NAMALWA (cell line): ENCODE results near the gene PTGFR.

Experiments used
- DNase-seq: peaks from one replicate; pipeline ENCODE4 v3.0.0-alpha.2; 2015; ENCODE audit warnings: low spot score

Gene PTGFR, protein sequence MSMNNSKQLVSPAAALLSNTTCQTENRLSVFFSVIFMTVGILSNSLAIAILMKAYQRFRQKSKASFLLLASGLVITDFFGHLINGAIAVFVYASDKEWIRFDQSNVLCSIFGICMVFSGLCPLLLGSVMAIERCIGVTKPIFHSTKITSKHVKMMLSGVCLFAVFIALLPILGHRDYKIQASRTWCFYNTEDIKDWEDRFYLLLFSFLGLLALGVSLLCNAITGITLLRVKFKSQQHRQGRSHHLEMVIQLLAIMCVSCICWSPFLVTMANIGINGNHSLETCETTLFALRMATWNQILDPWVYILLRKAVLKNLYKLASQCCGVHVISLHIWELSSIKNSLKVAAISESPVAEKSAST

DNA sequence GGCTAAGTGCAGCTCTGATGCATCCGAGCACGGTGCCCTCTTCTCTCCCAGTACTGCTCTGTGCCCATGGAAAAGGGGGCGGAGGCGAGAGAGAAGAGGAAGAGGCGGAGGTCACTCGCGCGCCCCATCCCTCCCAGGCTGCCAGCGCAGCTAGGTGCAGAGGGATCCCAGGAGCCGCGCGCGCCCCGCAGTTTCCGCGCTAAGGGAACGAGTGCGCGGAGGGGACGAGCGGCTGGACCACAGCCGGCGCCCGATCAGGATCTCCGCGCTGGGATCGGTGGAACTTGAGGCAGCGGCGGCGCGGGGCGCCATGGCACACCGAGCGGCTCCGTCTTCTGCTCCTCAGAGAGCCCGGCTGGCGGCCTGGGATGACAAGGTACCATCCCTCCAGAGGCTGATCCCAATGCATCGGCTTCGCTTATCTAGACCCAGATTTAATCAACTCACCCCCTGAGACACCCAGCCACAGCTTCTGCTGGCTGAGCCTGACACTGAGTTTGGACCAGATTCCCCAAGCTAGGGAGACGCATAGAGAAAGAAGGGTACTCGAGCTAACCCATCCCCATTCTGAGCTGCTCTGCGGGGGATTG lies at the start of gene PTGFR:
TSS of gene PTGFR (plus strand) at position 114 of the 590 bp plus-strand sequence. CDS start 1,770 bp downstream, outside the sequence.
- no peak for DNase-seq

DNA sequence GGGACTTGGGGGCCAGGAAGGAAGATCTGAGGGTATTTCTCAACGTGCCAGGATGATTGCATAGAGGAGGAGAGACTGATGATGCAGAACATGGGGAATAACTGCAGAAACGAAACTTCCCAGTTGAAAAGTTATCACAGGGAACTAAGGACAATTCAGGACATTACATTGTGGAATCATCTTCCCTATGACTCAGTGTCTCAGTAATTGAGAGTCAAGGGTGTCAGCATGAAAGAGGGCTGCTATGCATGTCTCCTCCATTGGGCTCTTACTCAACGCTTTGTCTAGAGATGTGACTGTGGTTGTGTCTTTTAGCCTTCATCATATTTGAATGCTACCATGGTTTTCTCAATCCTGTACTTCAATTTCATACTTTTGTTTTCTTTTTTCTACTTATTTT lies 48.9 kb upstream of the PTGFR start:
- no peak for DNase-seq

GRCh38 chr1:78447086-78447485 lies 43.7 kb upstream of the PTGFR start:
- no peak for DNase-seq

DNA sequence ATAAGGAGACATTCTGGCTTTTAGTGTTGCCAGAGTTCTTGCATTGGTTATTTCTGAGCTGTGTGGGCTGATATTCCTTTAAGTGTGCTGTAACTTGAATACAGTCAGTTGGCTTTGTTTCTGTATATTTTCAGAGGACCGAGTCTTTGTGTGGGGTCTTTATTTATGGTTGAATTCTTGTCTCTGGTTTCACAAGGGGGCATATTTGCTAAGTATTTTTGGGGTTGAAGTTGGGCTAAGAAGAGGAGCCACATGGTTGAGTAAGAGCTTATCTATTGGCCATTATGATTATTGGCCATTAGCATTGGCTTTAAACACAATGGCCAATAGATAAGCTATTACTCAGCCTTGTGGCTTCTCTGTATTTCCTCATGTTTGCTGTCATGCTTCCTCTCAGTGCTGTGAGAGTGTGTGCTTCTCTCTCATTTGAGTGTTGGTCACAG lies 26.3 kb upstream of the PTGFR start:
- DNase-seq: no peak

- DNase-seq: no peak
These were observed 25.6 kb upstream of the PTGFR start for GRCh38 chr1:78465143-78465542.

DNA sequence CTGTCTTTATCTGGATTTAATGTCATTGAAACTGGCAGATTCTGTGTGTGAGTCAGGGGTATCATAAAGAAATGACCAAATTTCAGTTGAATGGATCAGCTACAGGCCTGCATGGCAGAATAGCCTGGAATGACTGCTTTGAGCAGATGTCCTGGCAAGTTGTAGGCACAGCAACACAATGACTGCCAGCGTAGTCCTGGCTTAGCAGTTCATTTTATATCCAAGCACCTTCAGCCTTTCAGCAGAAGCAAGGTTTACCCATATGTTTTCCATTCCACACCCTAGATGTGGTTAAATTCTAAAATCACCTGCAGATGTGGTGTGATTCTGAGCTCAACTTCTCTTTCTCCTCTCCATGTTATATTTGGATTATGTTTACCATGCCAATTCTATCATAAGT lies 22.3 kb upstream of the PTGFR start:
- DNase-seq: no peak

GRCh38 chr1:78469576-78469975 lies 21.2 kb upstream of the PTGFR start:
- DNase-seq: no peak

DNA sequence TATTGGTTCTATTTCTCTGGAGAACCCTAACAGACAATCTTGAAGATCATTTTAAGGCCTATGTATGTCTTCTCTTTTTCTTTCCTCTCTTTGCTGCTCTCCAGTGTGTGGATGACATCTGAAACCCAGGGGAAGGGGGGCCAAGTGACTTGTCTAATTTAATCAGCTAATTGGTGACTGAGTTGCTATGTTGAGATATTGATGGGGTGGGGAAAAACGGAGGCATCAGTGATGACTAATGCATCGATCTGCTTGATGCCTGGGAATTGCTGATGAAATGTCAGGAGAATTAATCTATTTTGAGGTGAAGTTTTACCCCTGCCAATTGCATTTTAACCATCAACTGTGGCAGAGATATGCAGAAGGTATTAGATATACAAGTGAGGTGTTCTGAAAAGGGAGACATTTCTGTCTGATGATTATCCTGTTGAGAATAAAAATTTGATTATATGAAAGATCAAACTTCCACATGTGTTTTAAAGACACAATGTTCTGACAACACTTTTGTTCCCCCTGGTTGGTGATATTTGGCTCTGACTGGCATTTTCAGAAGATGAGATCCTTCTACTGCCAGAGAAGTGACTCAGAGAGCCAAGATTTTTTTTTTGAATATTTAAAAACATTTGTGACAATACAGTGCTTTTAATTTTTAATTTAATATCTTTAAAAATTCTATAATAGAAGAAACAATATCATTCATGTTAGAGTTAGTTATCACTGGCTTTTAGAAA lies 18.7 kb upstream of the PTGFR start:
- DNase-seq: no peak

DNA sequence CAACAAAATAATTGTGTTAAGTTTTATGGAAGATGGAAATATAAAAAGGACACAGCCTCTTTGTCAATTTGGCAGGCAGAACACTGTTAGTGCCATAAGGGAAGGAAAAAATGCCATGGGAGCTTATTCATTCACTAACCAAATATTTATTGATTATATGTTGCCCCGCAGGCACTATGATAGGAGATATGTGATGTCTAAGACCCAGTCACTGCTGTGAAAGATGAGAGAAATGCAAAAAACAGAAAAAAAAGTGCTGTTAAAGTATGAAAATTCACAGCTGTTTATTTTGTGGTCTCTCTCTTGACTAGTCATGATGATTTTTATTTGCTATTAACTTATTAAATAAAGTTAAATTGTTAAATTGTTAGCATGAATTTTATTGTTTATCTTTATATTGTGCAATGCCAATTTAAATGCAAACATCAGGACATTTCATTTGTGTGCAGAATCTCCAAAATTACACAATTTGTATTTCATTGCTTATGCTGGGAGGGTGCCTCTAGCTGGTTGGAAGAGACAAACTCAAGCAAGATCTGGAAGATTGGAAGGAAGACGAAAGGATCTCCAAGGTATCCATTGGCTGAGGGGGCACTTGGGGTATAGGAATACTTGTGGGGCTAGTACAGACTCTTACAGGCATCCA lies 17.8 kb upstream of the PTGFR start:
- DNase-seq: no peak

GRCh38 chr1:78474092-78474491 lies 16.7 kb upstream of the PTGFR start:
- DNase-seq: no peak

- DNase-seq: no peak
These were observed 14.7 kb upstream of the PTGFR start for GRCh38 chr1:78475888-78476610.

DNA sequence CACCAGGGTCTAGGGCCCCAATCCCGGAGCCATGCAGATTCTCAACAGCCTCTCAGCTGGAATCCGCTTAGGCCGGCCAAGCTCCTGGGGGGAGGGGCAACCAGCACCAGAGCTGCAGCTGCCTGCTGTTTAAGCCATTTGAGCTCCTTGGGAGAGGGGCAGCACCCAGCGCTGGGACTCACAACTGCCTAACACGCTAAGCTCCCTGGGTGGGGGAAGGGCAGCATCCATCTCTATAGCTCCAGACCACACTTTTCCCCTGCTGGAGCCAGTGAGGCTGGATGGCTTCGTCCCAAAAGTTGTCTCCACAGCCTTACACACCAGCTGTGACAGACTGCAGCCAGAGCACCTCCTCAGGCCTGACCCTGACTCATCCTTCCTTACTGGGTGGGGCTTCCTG lies 6.9 kb upstream of the PTGFR start:
- no peak for DNase-seq

GRCh38 chr1:78491451-78492071 lies 787 bp downstream of the PTGFR start:
- DNase-seq: no peak

DNA sequence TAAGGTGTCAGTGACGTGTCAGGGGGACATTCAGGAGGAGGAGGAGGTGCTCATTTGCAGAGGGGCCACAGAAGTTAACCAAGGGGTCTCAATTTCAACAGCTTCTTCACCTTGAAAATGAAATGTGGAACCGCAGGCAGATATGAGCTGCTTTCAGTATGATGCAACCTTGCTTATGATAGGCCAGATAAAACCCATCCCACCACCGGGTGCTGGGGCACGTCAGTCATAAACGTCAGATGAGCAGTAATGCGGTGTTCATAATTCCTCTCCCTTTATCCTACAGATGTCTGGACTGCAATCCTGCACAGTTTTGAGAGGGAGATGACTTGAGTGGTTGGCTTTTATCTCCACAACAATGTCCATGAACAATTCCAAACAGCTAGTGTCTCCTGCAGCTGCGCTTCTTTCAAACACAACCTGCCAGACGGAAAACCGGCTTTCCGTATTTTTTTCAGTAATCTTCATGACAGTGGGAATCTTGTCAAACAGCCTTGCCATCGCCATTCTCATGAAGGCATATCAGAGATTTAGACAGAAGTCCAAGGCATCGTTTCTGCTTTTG lies 1.7 kb downstream of the PTGFR start:
- no peak for DNase-seq

GRCh38 chr1:78493451-78493850 lies 2.7 kb downstream of the PTGFR start:
- DNase-seq: no peak

DNA sequence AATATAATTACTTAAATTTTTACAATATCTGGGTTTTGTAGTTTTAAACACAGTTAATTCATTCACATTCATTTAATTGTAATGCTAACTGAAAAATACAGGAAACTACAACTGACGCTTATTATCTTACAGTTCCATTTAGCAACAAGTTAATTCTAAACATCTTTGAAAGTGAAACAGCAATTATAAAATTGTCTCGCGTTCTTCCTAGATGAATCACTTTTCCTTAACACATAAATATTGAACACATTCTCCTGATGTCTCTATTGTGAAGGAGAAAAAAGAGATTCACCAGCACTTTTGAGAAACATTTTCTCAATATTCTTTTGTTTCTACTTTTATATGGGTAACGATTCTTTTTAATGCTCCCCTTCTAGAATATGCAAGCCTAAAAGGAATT lies 6.4 kb downstream of the PTGFR start:
- DNase-seq: no peak

- DNase-seq: no peak
These were observed 9.8 kb downstream of the PTGFR start for GRCh38 chr1:78500529-78500928.

DNA sequence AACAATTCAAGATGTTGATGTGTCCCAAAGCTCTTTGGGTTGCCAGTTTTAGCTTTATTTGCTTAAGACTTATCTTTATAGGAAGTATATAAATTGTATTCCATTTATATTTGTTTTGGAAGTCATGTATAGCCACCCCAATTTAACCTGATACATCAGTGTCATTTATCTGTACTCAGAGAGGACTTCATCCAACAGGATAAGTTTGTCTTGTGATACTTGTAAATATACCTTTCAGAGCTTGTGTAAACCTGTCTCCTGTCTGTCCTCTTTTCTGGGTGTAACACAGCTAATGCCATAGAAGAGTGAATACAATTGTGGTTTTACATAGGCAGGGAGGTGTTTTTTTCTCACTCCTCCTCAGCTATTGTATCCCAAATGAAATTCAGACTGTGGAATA lies 10.4 kb downstream of the PTGFR start:
- DNase-seq: no peak

DNA sequence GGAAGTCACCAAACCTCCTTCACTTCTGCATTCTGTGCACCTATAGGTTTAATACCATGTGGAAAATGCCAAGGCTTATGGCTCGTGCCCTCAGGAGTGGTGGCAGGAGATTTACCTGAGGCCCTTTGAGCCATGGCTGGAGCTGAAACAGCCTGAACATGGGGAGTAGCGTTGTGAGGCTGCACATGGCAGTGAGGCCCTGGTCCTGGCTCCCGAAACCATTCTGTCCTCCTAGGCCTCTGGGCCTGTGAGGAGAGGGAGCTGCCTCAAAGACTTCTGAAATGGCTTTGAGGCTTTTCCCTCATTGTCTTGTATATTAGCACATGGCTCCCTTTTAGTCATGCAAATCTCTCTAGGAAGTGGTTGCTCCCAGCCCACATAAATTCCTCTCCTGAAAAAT lies 20.6 kb downstream of the PTGFR start:
- no peak for DNase-seq

DNA sequence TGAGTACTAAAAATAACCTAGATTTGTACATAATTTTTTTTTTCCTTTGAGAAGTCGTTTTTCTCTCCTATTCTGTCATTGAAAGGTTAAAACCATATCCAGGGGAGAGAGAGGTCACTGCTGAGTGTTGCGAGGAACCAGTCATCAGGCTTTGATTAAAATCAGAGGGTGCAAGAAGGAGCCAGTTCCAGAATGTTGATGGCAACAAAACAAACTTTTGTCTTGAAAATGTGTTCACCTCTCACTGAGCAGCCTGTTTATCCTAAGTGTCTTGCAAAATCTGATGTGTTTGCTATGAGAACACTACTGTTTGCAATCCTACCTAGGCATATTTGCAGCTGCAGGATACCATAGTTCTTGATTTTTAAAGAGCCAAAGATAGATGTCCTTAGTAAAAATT lies 25.9 kb downstream of the PTGFR start:
- no peak for DNase-seq

- DNase-seq: no peak
These were observed 28.7 kb downstream of the PTGFR start for GRCh38 chr1:78519446-78519845.
